Adrenal gland (tissue), 5 donors: ENCODE data around the gene SPRR2D.

ENCODE experiments used
- CTCF ChIP-seq, 6 experiments: fragments of 450-650 bp in 4 of 6; fragments of 200-600 bp in 2 of 6; sonication (generic) in 1 of 6; IDR thresholded peaks; 1 replicate in 5 of 6; 2 replicates in 1 of 6; pipeline versions ENCODE4 v1.5.1 to v1.8.0; 2016 to 2021; ENCODE audit warnings: antibody characterized with exemption in 6 of 6, mild to moderate bottlenecking in 2 of 6, moderate library complexity in 1 of 6
- POLR2A ChIP-seq, 2 donors: fragments of 450-650 bp; IDR thresholded peaks; one replicate each; pipeline ENCODE4 v1.6.1; 2017; ENCODE audit warnings: antibody characterized with exemption in 2 of 2, mild to moderate bottlenecking in 2 of 2, moderate library complexity in 1 of 2
- donor health status: DM: no; HTN: no; CAD: no.

GRCh38 chr1:153028766-153029165, 12.2 kb downstream of the SPRR2D start:
- no peak for TF ChIP-seq POLR2A (IDR thresholded peaks at IDR 0.05)
- TF ChIP-seq CTCF (IDR thresholded peaks at IDR 0.05) = no peak
